ENCODE data around the gene FOXD2. TPM values are rescaled to one million over a fixed set of nuclear protein-coding genes. Genes with fewer than 3 reads are reported as not detected.

Gene FOXD2
- polyA plus RNA-seq, 1 of the 3 experiments (the other 2 are of a cell fraction): not detected

DNA sequence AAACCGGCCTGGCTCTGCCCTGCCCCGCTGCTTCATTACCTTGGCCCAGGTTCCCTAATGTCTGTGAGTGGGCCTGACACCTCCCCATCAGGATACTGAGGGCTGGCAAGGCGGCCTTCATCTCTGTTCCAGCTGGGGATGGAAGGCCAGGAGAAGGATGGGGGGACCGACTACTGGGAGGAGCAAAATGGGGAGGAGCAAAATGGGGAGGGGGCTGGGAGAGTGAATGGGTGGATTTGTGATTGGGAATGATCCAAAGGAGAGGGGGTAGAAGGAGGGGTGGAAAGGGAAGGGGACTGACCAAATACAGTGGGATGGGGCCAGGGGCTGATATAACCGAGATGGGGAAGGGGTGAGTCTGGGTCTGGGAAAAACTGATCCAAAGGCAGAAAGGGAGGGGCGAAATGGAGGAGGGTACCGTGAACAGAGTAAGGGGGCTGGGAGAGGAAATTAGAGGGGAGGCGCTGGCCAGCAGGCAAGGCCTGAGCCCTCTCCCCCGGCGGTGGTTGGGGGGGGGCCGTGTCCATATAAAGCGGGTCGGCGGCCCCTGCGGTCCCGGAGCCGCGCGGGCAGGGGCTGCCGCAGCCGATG lies 22.0 kb upstream of the FOXD2 start, which contains the start of gene FOXE3 (continued):
- TF ChIP-seq EP300 (IDR thresholded peaks at IDR 0.05; ENCODE audit: borderline replicate concordance in 1 of 2, low read depth in 1 of 2, low read length in 1 of 2) (no peak), MXI1 (IDR thresholded peaks at IDR 0.05; ENCODE audit: low read depth, low read length) (no peak), JUND (IDR thresholded peaks at IDR 0.05) (no peak), TAF1 (IDR thresholded peaks at IDR 0.05; ENCODE audit: borderline replicate concordance, low read depth, low read length) (no peak)
- TF ChIP-seq, protein P1, sequence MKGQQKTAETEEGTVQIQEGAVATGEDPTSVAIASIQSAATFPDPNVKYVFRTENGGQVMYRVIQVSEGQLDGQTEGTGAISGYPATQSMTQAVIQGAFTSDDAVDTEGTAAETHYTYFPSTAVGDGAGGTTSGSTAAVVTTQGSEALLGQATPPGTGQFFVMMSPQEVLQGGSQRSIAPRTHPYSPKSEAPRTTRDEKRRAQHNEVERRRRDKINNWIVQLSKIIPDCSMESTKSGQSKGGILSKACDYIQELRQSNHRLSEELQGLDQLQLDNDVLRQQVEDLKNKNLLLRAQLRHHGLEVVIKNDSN (IDR thresholded peaks at IDR 0.05; ENCODE audit: borderline replicate concordance, low read depth): no peak

GRCh38 chr1:47416319-47417169 lies 21.3 kb upstream of the FOXD2 start:
- DNase-seq: peak; percentile 69
- Histone ChIP-seq H3K36me3 (replicated peaks in 1 of 2; ENCODE audit: control insufficient read depth in 1 of 2, insufficient read depth in 2 of 2, low read length in 1 of 2) (no peaks in the 10 kb centered on the region), H2AFZ (ENCODE audit: low read depth) (no peak overlapping the region), H3K9me3 (no peaks in the 10 kb centered on the region), H3K79me2 (ENCODE audit: insufficient read depth) (no peaks in the 10 kb centered on the region), H3K9me2 (no peaks in the 10 kb centered on the region), H3K4me1 (ENCODE audit: control insufficient read depth in 1 of 2, insufficient read depth in 2 of 2, low read depth in 1 of 2, low read length in 1 of 2) (no peaks in the 10 kb centered on the region; a peak in 1 of 4 replicates), H3K4me2 (no peak overlapping the region; the same call in 1 of the 2 replicates), H3K27me3 (ENCODE audit: insufficient read depth) (peaks cover 56% of the 10 kb centered on the region), H3K9ac (no peak overlapping the region), H3K27ac (ENCODE audit: low read depth in 2 of 2, low read length in 1 of 2) (no peak overlapping the region), H3K4me3 (ENCODE audit: low read depth in 2 of 2, low read length in 1 of 2) (no peak overlapping the region), H3F3A (replicated peaks; ENCODE audit: insufficient read depth) (no peaks in the 10 kb centered on the region), H4K20me1 (ENCODE audit: insufficient read depth) (no peaks in the 10 kb centered on the region)
- TF ChIP-seq GATA2 (CRISPR knock-in tag; IDR thresholded peaks at IDR 0.05) (no peak), EP300 (IDR thresholded peaks at IDR 0.05; ENCODE audit: borderline replicate concordance in 1 of 2, low read depth in 1 of 2, low read length in 1 of 2) (no peak), RCOR1 (IDR thresholded peaks at IDR 0.05; ENCODE audit: low read length) (no peak), USF2 (IDR thresholded peaks at IDR 0.05; ENCODE audit: borderline replicate concordance, low read depth, low read length) (no peak)
- TF ChIP-seq, protein P2, sequence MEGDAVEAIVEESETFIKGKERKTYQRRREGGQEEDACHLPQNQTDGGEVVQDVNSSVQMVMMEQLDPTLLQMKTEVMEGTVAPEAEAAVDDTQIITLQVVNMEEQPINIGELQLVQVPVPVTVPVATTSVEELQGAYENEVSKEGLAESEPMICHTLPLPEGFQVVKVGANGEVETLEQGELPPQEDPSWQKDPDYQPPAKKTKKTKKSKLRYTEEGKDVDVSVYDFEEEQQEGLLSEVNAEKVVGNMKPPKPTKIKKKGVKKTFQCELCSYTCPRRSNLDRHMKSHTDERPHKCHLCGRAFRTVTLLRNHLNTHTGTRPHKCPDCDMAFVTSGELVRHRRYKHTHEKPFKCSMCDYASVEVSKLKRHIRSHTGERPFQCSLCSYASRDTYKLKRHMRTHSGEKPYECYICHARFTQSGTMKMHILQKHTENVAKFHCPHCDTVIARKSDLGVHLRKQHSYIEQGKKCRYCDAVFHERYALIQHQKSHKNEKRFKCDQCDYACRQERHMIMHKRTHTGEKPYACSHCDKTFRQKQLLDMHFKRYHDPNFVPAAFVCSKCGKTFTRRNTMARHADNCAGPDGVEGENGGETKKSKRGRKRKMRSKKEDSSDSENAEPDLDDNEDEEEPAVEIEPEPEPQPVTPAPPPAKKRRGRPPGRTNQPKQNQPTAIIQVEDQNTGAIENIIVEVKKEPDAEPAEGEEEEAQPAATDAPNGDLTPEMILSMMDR (IDR thresholded peaks at IDR 0.05): no peak
- TF ChIP-seq, protein P3, sequence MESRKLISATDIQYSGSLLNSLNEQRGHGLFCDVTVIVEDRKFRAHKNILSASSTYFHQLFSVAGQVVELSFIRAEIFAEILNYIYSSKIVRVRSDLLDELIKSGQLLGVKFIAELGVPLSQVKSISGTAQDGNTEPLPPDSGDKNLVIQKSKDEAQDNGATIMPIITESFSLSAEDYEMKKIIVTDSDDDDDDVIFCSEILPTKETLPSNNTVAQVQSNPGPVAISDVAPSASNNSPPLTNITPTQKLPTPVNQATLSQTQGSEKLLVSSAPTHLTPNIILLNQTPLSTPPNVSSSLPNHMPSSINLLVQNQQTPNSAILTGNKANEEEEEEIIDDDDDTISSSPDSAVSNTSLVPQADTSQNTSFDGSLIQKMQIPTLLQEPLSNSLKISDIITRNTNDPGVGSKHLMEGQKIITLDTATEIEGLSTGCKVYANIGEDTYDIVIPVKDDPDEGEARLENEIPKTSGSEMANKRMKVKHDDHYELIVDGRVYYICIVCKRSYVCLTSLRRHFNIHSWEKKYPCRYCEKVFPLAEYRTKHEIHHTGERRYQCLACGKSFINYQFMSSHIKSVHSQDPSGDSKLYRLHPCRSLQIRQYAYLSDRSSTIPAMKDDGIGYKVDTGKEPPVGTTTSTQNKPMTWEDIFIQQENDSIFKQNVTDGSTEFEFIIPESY (IDR thresholded peaks at IDR 0.05; ENCODE audit: borderline replicate concordance, low read depth): no peak
- 0% methylated on average over 2 of the region's 134 CpGs for WGBS (ENCODE audit: low lambda C conversion rate)
- POLR2A ChIA-PET: no interaction called here
- CTCF ChIA-PET: interaction anchor here (0.9 to 28.7 kb wide), 6 partner anchors 18 to 300 kb away, joined by 3 to 1422 read pairs (median 24); partner anchors contain the start of gene FOXD2
